HepG2 (cell line): ENCODE measurements around the gene MEAF6. TPM values are rescaled to one million over a fixed set of nuclear protein-coding genes. Genes with fewer than 3 reads are reported as not detected.

Experiments used
- CBX2 ChIP-seq, 2 experiments: fragments of 200-600 bp in 1 of 2; sonication (generic); formaldehyde crosslinking in 1 of 2; IDR thresholded peaks; 2 replicates each; pipeline versions ENCODE4 v1.7.0 to v1.8.1; 2018 to 2022; ENCODE audit warnings: low read depth in 2 of 2, low read length in 1 of 2, mild to moderate bottlenecking in 1 of 2, missing genetic modification reagents in 1 of 2
- CREB3 ChIP-seq: sonication (generic); formaldehyde crosslinking; IDR thresholded peaks from 2 replicates; pipeline ENCODE4 v1.5.0; 2020; ENCODE audit warnings: missing genetic modification reagents
- FOSL1 ChIP-seq: sonication (generic); formaldehyde crosslinking; IDR thresholded peaks from 2 replicates; pipeline ENCODE4 v1.9.0; 2021; ENCODE audit warnings: missing genetic modification reagents, borderline replicate concordance
- HMGA1 ChIP-seq: sonication (generic); formaldehyde crosslinking; conservative IDR thresholded peaks from 2 replicates; pipeline ENCODE4 v1.4.0; 2020; ENCODE audit warnings: missing genetic modification reagents
- HNRNPL ChIP-seq: fragments of 200-400 bp; formaldehyde crosslinking; IDR thresholded peaks from 2 replicates; pipeline ENCODE4 v1.6.1; 2017; ENCODE audit warnings: mild to moderate bottlenecking, low read depth, low read length
- MAFG ChIP-seq: sonication (generic); formaldehyde crosslinking; IDR thresholded peaks from 2 replicates; pipeline ENCODE4 v1.5.1; 2020; ENCODE audit warnings: mild to moderate bottlenecking, missing genetic modification reagents
- MAZ ChIP-seq, 2 experiments: sonication (generic) in 1 of 2; formaldehyde crosslinking in 1 of 2; IDR thresholded peaks; 2 replicates each; pipeline versions ENCODE4 v1.5.0 to v1.6.1; 2012 to 2020; ENCODE audit warnings: low read depth in 2 of 2, mild to moderate bottlenecking in 2 of 2, borderline replicate concordance in 1 of 2, improper control_type of control experiment in 1 of 2, low read length in 1 of 2, missing genetic modification reagents in 1 of 2, moderate library complexity in 1 of 2
- MED8 ChIP-seq: sonication (generic); formaldehyde crosslinking; IDR thresholded peaks from 2 replicates; pipeline ENCODE4 v1.8.1; 2023; ENCODE audit warnings: mild to moderate bottlenecking, missing genetic modification reagents; ENCODE audit not compliant: insufficient replicate concordance
- MIER3 ChIP-seq: IDR thresholded peaks from 2 replicates; pipeline ENCODE4 v1.6.1; 2016; ENCODE audit warnings: missing compliant biosample characterization, borderline replicate concordance
- MIXL1 ChIP-seq: IDR thresholded peaks from 2 replicates; pipeline ENCODE4 v1.6.1; 2016
- NFE2L1 ChIP-seq: sonication (generic); formaldehyde crosslinking; IDR thresholded peaks from 2 replicates; pipeline ENCODE4 v1.4.0; 2020; ENCODE audit warnings: missing genetic modification reagents, mild to moderate bottlenecking, borderline replicate concordance
- NFIC ChIP-seq: IDR thresholded peaks from 2 replicates; pipeline ENCODE4 v1.6.1; 2012; ENCODE audit warnings: mild to moderate bottlenecking, low read length, inconsistent platforms
- PRMT3 ChIP-seq: sonication (generic); formaldehyde crosslinking; IDR thresholded peaks from 2 replicates; pipeline ENCODE4 v1.8.1; 2022; ENCODE audit warnings: low read depth, mild to moderate bottlenecking, moderate library complexity, missing genetic modification reagents, borderline replicate concordance
- RAD21 ChIP-seq: fragments of 450-650 bp; formaldehyde crosslinking; IDR thresholded peaks from 2 replicates; pipeline ENCODE4 v1.5.0; 2020; ENCODE audit warnings: mild to moderate bottlenecking
- SRF ChIP-seq: IDR thresholded peaks from 2 replicates; pipeline ENCODE4 v1.6.1; 2011; ENCODE audit warnings: mild to moderate bottlenecking, low read depth, low read length, moderate library complexity
- UBTF ChIP-seq: sonication (generic); formaldehyde crosslinking; IDR thresholded peaks from 2 replicates; pipeline ENCODE4 v1.4.0; 2020; ENCODE audit warnings: mild to moderate bottlenecking, missing genetic modification reagents
- ZNF333 ChIP-seq: sonication (generic); formaldehyde crosslinking; IDR thresholded peaks from 2 replicates; pipeline ENCODE4 v1.4.0; 2020; ENCODE audit warnings: mild to moderate bottlenecking, missing genetic modification reagents, borderline replicate concordance
- ZNF33A ChIP-seq: sonication (generic); formaldehyde crosslinking; IDR thresholded peaks from 2 replicates; pipeline ENCODE4 v1.5.1; 2020; ENCODE audit warnings: missing genetic modification reagents, mild to moderate bottlenecking, moderate library complexity, borderline replicate concordance
- ZNF75D ChIP-seq: sonication (generic); formaldehyde crosslinking; IDR thresholded peaks from 2 replicates; pipeline ENCODE4 v1.8.1; 2023; ENCODE audit warnings: missing genetic modification reagents, mild to moderate bottlenecking, borderline replicate concordance
- ZNF782 ChIP-seq: sonication (generic); formaldehyde crosslinking; IDR thresholded peaks from 2 replicates; pipeline ENCODE4 v1.4.0; 2020; ENCODE audit warnings: missing genetic modification reagents, mild to moderate bottlenecking, borderline replicate concordance
- ZSCAN25 ChIP-seq: sonication (generic); formaldehyde crosslinking; IDR thresholded peaks from 2 replicates; pipeline ENCODE4 v1.8.0; 2022; ENCODE audit warnings: mild to moderate bottlenecking, missing genetic modification reagents
- ZSCAN29 ChIP-seq: sonication (generic); formaldehyde crosslinking; conservative IDR thresholded peaks from 2 replicates; pipeline ENCODE4 v1.4.0; 2020; ENCODE audit warnings: mild to moderate bottlenecking, missing genetic modification reagents
- polyA plus RNA-seq, 8 experiments: library from polyadenylated mRNA; depleted of rRNA in 3 of 8; stranded (reverse) in 7 of 8; unstranded in 1 of 8; fragments of >200 nt; fragmentation: Illumina TruSeq in 4 of 8; extraction: Trizol in 4 of 8; gene quantifications; 2 replicates each; pipeline versions ENCODE4 v1.2.1 to v1.2.3, GENCODE V29; 2011 to 2016; ENCODE audit warnings: low read depth in 4 of 8, missing spikeins in 1 of 8, mixed read lengths in 1 of 8; ENCODE audit not compliant: insufficient read depth in 1 of 8
- total RNA-seq, 5 experiments: library from RNA; depleted of rRNA; stranded (reverse); fragments of >200 nt; fragmentation: Illumina TruSeq; extraction: Trizol; gene quantifications; 2 replicates each; pipeline ENCODE4 v1.2.3, GENCODE V29; 2016; ENCODE audit warnings: low read depth in 1 of 5
- TF ChIP-seq, protein P1 (sequence below): sonication (generic); formaldehyde crosslinking; IDR thresholded peaks from 2 replicates; pipeline ENCODE4 v1.4.0; 2020; ENCODE audit warnings: mild to moderate bottlenecking, missing genetic modification reagents
- TF ChIP-seq, protein P2 (sequence below): sonication (generic); formaldehyde crosslinking; IDR thresholded peaks from 2 replicates; pipeline ENCODE4 v1.5.1; 2020; ENCODE audit warnings: missing genetic modification reagents, mild to moderate bottlenecking, borderline replicate concordance

MEAF6 gene
- total and polyA plus RNA-seq, 2 of the 13 experiments (the other 11 are each of a cell fraction or from before 2014, with no cell fraction given): 29.5 to 45.6 TPM

DNA sequence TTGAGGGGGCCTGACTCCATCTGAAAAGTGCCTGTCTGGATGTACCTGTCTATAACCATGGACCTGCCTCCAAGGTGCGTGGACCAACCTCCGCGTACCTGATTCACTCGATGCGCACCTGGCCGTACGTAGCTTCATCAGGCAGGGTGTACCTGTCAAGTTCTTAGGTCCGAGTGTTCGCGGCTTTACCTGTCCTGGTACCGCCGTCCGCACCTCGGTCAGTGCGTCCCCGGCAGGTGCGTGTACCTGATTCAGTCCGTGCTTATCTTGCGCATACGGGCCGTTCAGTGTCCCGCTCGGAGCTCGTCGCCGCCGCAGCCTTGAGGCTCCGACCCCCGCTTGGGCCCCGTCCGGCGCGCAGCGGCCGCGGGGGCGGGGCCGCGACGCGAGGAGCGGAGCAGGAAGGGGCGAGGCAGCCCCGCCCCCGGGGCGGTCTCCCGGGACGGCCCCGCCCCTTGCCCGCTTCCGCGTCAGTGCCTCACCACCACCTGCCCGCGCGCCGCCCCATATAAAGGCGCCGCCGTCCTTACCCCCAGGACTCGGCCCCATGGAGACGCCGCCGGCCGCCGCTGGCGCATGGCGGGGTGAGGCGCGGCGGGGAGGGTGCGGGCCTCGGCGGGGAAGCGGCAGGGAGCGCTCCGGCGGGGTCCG, 40.4 kb downstream of the MEAF6 start, which contains the start of gene ZC3H12A (continued):
- TF ChIP-seq ZNF333 (CRISPR knock-in tag): no peak; the same call in 1 of the 2 replicates
- TF ChIP-seq ZNF75D (CRISPR knock-in tag): no peak
- TF ChIP-seq MIXL1 (CRISPR knock-in tag): no peak
- peak; percentile 33; the same call in 1 of the 2 replicates for TF ChIP-seq UBTF (CRISPR knock-in tag)
- TF ChIP-seq NFIC: no peak
- TF ChIP-seq MAFG (CRISPR knock-in tag): no peak
- TF ChIP-seq HNRNPL: no peak
- peak; percentile 23; the same call in 1 of the 2 replicates for TF ChIP-seq RAD21 (CRISPR knock-in tag)
- TF ChIP-seq ZNF782 (CRISPR knock-in tag): 0 out of 2 replicates have a peak, but pooled peaks have one; percentile 3
- TF ChIP-seq ZSCAN25 (CRISPR knock-in tag): peak; percentile 39; the same call in 1 of the 2 replicates
- no peak for TF ChIP-seq NFE2L1 (CRISPR knock-in tag)
- TF ChIP-seq SRF: no peak; the same call in 1 of the 2 replicates
- TF ChIP-seq CREB3: no peak
- no peak for TF ChIP-seq ZNF33A
- no peak for TF ChIP-seq CBX2 (IDR thresholded peaks at IDR 0.05; ENCODE audit: low read depth, low read length)
- no peak for TF ChIP-seq CBX2 (CRISPR knock-in tag; IDR thresholded peaks at IDR 0.05; ENCODE audit: low read depth)
- TF ChIP-seq MAZ (IDR thresholded peaks at IDR 0.05; ENCODE audit: borderline replicate concordance, low read depth, low read length): peak; percentile 95
- TF ChIP-seq MAZ (CRISPR knock-in tag; IDR thresholded peaks at IDR 0.05; ENCODE audit: low read depth): peak; percentile 96
- no peak for TF ChIP-seq ZSCAN29 (CRISPR knock-in tag)
- TF ChIP-seq, protein P1, sequence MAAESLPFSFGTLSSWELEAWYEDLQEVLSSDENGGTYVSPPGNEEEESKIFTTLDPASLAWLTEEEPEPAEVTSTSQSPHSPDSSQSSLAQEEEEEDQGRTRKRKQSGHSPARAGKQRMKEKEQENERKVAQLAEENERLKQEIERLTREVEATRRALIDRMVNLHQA: no peak
- no peak for TF ChIP-seq MED8
- no peak for TF ChIP-seq HMGA1 (CRISPR knock-in tag)
- TF ChIP-seq, protein P2, sequence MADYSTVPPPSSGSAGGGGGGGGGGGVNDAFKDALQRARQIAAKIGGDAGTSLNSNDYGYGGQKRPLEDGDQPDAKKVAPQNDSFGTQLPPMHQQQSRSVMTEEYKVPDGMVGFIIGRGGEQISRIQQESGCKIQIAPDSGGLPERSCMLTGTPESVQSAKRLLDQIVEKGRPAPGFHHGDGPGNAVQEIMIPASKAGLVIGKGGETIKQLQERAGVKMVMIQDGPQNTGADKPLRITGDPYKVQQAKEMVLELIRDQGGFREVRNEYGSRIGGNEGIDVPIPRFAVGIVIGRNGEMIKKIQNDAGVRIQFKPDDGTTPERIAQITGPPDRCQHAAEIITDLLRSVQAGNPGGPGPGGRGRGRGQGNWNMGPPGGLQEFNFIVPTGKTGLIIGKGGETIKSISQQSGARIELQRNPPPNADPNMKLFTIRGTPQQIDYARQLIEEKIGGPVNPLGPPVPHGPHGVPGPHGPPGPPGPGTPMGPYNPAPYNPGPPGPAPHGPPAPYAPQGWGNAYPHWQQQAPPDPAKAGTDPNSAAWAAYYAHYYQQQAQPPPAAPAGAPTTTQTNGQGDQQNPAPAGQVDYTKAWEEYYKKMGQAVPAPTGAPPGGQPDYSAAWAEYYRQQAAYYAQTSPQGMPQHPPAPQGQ (CRISPR knock-in tag): no peak
- TF ChIP-seq PRMT3: no peak; the same call in 1 of the 2 replicates
- no peak for TF ChIP-seq FOSL1 (CRISPR knock-in tag)
- no peak; the same call in 1 of the 2 replicates for TF ChIP-seq MIER3
